ENCODE measurements around the gene RUNX2.

GRCh38 chr6:45658400-45658799, 330.3 kb downstream of the RUNX2 start:
- TF ChIP-seq EZH2 (IDR thresholded peaks at IDR 0.05; ENCODE audit: low read length, unreplicated experiment) = no peak
- no peak for TF ChIP-seq EZH2phosphoT487 (IDR thresholded peaks at IDR 0.05; ENCODE audit: borderline replicate concordance, low read length)
- TF ChIP-seq, protein P1, sequence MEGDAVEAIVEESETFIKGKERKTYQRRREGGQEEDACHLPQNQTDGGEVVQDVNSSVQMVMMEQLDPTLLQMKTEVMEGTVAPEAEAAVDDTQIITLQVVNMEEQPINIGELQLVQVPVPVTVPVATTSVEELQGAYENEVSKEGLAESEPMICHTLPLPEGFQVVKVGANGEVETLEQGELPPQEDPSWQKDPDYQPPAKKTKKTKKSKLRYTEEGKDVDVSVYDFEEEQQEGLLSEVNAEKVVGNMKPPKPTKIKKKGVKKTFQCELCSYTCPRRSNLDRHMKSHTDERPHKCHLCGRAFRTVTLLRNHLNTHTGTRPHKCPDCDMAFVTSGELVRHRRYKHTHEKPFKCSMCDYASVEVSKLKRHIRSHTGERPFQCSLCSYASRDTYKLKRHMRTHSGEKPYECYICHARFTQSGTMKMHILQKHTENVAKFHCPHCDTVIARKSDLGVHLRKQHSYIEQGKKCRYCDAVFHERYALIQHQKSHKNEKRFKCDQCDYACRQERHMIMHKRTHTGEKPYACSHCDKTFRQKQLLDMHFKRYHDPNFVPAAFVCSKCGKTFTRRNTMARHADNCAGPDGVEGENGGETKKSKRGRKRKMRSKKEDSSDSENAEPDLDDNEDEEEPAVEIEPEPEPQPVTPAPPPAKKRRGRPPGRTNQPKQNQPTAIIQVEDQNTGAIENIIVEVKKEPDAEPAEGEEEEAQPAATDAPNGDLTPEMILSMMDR (conservative IDR thresholded peaks at IDR 0.05; ENCODE audit: low read depth, low read length) = no peak

Data from PC-3 (cell line).